ENCODE results near the gene KCNJ10.

KCNJ10 gene

DNA sequence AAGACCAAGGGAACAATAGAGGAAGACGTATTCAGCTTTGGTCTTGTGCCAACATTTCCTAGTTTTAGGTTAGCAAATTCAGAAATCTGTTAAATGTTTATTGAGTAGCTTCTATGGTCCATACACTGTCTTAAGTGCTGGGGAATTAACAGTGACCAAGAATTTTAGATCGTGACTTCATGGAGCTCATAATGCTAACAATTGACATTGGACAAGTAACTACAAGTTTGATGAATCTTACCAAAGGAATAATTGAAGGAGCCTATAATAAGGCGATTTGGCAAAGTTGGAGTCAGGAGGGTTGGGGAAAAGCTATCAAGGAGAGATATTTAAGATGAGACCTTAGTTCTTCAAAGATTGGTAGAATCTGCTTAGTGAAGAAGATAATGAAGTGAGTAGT, 114.5 kb downstream of the KCNJ10 start:
- DNase-seq = no peak

DNA sequence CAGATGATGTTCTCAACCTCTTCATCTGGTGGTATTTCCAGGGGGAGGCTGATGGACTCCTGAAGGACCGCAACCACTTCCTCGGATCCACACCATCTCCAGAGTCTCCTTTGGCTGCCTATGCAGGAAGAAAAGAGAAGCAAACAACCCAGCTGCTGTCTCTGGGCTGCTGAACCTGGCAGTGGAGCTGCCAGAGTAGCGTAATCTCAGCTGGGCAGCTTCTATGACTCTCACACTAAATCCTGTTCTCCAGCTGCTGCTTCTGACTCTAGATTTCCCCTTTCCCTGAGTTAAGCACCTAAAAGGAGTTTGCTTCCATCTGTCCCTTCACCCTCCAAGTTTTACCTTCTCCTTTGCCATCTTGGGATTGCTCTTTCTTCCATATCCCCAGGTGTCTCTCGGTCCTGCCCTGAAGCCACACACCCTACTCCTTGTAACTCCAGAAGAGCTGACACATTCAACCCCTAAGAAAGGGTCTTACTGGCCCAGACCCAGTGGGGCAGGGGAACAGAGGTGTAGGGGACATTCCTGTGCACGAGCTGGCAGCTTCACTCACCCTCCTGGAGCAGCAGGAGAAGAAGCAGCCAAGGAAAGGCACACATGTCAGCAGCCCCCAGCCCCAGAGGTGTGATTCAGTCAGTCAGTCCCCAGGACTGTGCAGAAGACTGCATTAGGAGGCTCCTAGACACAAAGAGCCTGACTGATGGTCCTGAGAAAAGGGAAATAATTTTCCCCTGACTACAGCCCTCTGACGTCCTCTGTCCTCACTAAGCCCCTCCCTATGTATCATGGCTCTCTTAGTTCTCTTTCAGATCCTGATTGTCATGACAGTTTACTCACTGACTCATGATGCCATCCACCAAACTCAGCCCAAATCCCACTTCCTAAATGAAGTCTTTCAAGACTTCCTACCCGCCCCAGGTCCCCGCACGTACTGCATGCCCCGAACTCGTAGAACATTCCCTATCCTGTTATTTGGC, 116.1 kb downstream of the KCNJ10 start, which contains the start of gene SLAMF9:
SLAMF9 (minus strand) TSS at position 702 of the 980 bp plus-strand sequence; CDS start at position 602, 100 bp downstream.
- DNase-seq = peak; percentile 40

DNA sequence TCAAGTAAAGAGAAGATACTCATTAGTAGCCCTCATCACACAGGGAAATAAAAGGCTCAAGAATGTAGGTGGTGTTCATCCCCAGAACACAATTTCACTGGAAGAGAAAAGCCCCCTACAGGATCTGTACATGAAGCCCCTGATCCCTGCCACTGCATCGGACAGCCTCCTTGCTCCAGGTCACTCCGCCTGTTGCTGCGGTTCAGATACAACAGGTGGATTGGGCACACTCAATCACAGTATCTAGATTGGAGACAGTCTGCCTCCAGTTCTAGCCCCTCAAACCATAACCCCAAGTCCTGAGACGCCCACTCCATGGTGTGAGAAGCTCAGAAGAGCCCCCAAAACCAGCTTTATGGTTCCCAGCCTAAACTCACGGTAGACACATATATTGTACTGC, 117.0 kb downstream of the KCNJ10 start:
- peak; percentile 24 for DNase-seq

DNA sequence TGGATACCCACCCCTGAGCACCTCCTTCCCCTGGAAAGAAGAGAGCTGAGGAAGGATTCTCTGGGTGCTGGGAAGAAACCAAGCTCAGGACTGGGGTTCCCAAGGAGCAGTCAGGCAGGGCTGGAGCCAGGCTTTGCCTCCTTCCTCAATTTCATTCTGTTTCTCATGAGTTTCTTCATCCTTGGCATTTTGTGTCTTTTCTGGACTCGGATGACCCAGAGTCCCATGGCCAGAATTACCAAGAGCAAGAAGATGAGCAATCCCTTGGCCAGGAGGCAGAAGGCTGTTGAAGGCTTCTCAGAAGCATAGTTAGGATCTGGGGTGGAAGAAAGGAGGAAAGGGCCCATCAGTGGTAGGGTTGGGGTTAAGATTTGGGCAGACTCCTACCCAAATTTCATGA, 118.4 kb downstream of the KCNJ10 start:
- peak; percentile 37 for DNase-seq

DNA sequence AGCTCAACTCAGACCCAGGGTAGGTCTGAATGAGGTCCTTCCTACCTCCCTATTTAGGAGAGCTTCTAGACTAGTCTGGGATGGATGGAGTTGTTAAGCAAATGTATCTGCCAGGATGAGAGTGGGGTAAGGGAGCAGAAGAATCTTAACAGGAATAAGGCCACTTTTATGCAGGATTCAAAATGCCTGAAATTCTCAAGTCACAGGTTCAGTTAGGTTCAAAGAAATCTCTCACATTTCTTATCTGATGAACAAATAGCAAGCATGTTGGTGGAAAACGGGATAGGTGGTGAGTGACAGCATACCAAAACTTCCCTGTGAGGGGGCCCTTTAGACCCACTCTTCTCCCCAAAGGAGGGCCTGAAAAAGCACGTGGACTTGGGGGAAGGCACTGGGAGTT, 118.9 kb downstream of the KCNJ10 start:
- DNase-seq = peak; percentile 21

DNA sequence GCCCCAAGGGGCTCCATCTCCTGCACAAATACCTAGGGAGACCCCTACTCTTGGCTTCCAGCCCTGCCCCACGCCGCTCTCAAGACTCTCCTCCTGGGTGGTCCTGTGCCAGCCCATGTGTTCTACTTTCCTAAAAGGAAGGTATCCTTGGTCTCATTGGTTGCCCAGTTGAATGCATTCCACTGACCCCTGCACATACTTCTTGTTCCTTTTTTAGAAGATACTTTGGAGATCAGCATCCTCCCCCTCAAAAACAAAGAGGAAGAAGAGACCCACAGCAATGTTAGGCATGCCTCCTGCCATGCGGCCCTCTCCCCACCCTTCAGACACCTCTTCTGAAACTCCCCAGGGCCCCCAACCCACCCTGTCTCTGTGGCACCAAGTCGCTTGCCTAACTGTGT, 120.0 kb downstream of the KCNJ10 start:
- DNase-seq = no peak

DNA sequence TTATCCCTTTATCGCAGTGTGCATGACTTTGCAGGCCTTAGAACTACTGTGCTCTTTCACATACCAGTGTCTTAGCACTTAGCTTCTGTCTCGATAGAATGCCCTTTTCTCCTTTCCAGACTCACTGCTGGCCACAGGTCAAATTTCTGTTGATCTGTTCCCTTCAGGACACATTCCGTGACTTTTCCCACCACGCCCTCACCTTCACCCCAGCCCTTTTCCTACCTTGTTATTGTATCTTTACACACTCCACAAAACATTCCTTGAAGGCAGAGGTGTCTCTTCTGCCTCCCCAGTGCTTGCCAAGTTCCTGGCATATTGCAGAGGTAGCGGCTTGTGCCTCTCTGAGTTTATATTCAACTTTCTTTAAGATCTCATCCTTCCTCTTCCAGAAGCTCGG, 120.8 kb downstream of the KCNJ10 start:
- DNase-seq = no peak

Measured in activated CD8-positive, alpha-beta memory T cell treated with anti-CD3 and anti-CD28 coated beads for 24 hours (primary cell).